Inferior parietal cortex (tissue), 1 donor: ENCODE measurements around the gene C16orf54.
"Not testable (repeated sequence)": the region's sequence is repeated elsewhere in the genome, so short reads cannot be mapped to it uniquely, and the experiment has no call there.

ENCODE experiments used
- DNase-seq: peaks from one replicate; pipeline ENCODE4 v3.0.0-alpha.2; 2016; ENCODE audit errors: extremely low spot score

C16orf54 gene

GRCh38 chr16:29745853-29746345 is at the start of gene C16orf54:
Gene C16orf54, minus strand, starts transcription at chr16:29745990. Its CDS starts 1,039 bp downstream, at chr16:29744951.
- no peak for DNase-seq

- DNase-seq: no peak
Observed at GRCh38 chr16:29794231-29794710, 48.5 kb upstream of the C16orf54 start.

- DNase-seq: not testable (repeated sequence)
Observed at GRCh38 chr16:29793153-29793552, 47.4 kb upstream of the C16orf54 start.

- DNase-seq: no peak
Observed at GRCh38 chr16:29791845-29792807, 46.3 kb upstream of the C16orf54 start.

- no peak for DNase-seq
Observed at GRCh38 chr16:29790949-29791844, 45.4 kb upstream of the C16orf54 start.

GRCh38 chr16:29790183-29790948 is 44.6 kb upstream of the C16orf54 start, which contains the start of gene KIF22:
Gene KIF22, plus strand, starts transcription at chr16:29790751. Its CDS starts 9 bp downstream, at chr16:29790760.
- DNase-seq: peak; percentile 98

GRCh38 chr16:29789775-29790182 is 44.0 kb upstream of the C16orf54 start:
- no peak for DNase-seq

- DNase-seq: not testable (repeated sequence)
Observed at GRCh38 chr16:29787155-29787554, 41.4 kb upstream of the C16orf54 start.

GRCh38 chr16:29784901-29785500 is 39.2 kb upstream of the C16orf54 start:
- peak; percentile 44 for DNase-seq

- DNase-seq: no peak
Observed at GRCh38 chr16:29784157-29784556, 38.4 kb upstream of the C16orf54 start.

GRCh38 chr16:29783094-29783953 is 37.5 kb upstream of the C16orf54 start:
- not testable (repeated sequence) for DNase-seq

GRCh38 chr16:29779474-29779873 is 33.7 kb upstream of the C16orf54 start:
- DNase-seq: no peak

GRCh38 chr16:29777576-29778350 is 32.0 kb upstream of the C16orf54 start, which contains the start of gene ZG16:
Gene ZG16, plus strand, starts transcription at chr16:29778256. Its CDS starts 1,011 bp downstream, at chr16:29779267.
- no peak for DNase-seq

GRCh38 chr16:29775742-29776408 is 30.1 kb upstream of the C16orf54 start:
- DNase-seq: no peak

GRCh38 chr16:29774730-29775129 is 28.9 kb upstream of the C16orf54 start:
- DNase-seq: no peak

- not testable (repeated sequence) for DNase-seq
Observed at GRCh38 chr16:29772330-29772729, 26.5 kb upstream of the C16orf54 start.

- no peak for DNase-seq
Observed at GRCh38 chr16:29770250-29770929, 24.6 kb upstream of the C16orf54 start.
